Stomach (tissue), 4 donors: ENCODE data around the gene IL12B.

Experiments used
- CTCF ChIP-seq, 7 experiments: fragments of 450-650 bp in 4 of 7; fragments of 200-600 bp in 3 of 7; sonication (generic) in 3 of 7; IDR thresholded peaks; one replicate each; pipeline ENCODE4 v1.5.1; 2016 to 2019; ENCODE audit warnings: antibody characterized with exemption in 7 of 7, control low read depth in 2 of 7, mild to moderate bottlenecking in 1 of 7
- POLR2AphosphoS5 ChIP-seq, 3 donors: sonication (generic); formaldehyde crosslinking; IDR thresholded peaks; one replicate each; pipeline ENCODE4 v1.6.1; 2016; ENCODE audit warnings: antibody characterized with exemption in 3 of 3

- TF ChIP-seq CTCF (IDR thresholded peaks at IDR 0.05) (no peak), POLR2AphosphoS5 (IDR thresholded peaks at IDR 0.05) (no peak)
These were observed 27.0 kb downstream of the IL12B start for GRCh38 chr5:159303286-159303685.
